H1 (cell line): Measurements from ENCODE around the gene RNF123. TPM values are rescaled to one million over a fixed set of nuclear protein-coding genes. Genes with fewer than 3 reads are reported as not detected.
"Not testable (repeated sequence)": the region's sequence is repeated elsewhere in the genome, so short reads cannot be mapped to it uniquely, and the experiment has no call there.

Experiments
- CTCF ChIA-PET: fragments of 300-600 bp; sonication (Branson Sonifier 250); formaldehyde crosslinking; loops from one replicate; lab custom pipeline; 2021; ENCODE audit not compliant: partially characterized antibody; lab: Charles Lee
- POLR2A ChIA-PET: fragments of 300-600 bp; sonication (Branson Sonifier 250); formaldehyde crosslinking; loops from one replicate; lab custom pipeline; 2021; ENCODE audit warnings: inconsistent platforms; ENCODE audit not compliant: partially characterized antibody; lab: Charles Lee
- DNase-seq, 2 experiments: peaks; one replicate each; pipeline versions ENCODE4 v3.0.0 to v3.0.0-alpha.2; 2010 to 2022; ENCODE audit warnings: low spot score in 2 of 2, low read depth in 1 of 2, mixed read lengths in 1 of 2
- FAIRE-seq: peaks from 2 replicates; lab custom pipeline; 2011; peaks lifted over from hg19 to GRCh38; lab: Jason Lieb, UNC
- H2AFZ ChIP-seq: 2 replicates; pipeline ENCODE4 v1.8.1; 2012; ENCODE audit warnings: low read length, inconsistent platforms
- H2AK5ac ChIP-seq: 2 replicates; pipeline ENCODE4 v1.6.1; 2013; ENCODE audit warnings: low read depth, low read length
- H2BK120ac ChIP-seq: replicated peaks from 2 replicates; pipeline ENCODE3; 2013; ENCODE audit warnings: low read depth, low read length, inconsistent platforms
- H2BK12ac ChIP-seq: 2 replicates; pipeline ENCODE4 v1.6.1; 2013; ENCODE audit warnings: low read depth, low read length
- H2BK15ac ChIP-seq: 2 replicates; pipeline ENCODE4 v1.6.1; 2013; ENCODE audit warnings: low read length
- H2BK20ac ChIP-seq: 2 replicates; pipeline ENCODE4 v1.6.1; 2013; ENCODE audit warnings: low read length
- H2BK5ac ChIP-seq: 2 replicates; pipeline ENCODE4 v1.6.1; 2013; ENCODE audit warnings: low read depth, low read length
- H3K14ac ChIP-seq: 2 replicates; pipeline ENCODE4 v1.6.1; 2013; ENCODE audit warnings: inconsistent platforms; ENCODE audit not compliant: insufficient read length
- H3K18ac ChIP-seq: 2 replicates; pipeline ENCODE4 v1.6.1; 2013; ENCODE audit warnings: low read length; ENCODE audit errors: extremely low read depth
- H3K23ac ChIP-seq: 2 replicates; pipeline ENCODE4 v1.6.1; 2013; ENCODE audit warnings: inconsistent platforms; ENCODE audit not compliant: insufficient read length
- H3K23me2 ChIP-seq: 2 replicates; pipeline ENCODE4 v1.6.1; 2013; ENCODE audit warnings: low read depth, low read length
- H3K27ac ChIP-seq: 2 replicates; pipeline ENCODE4 v1.6.1; 2011; ENCODE audit warnings: low read depth, low read length, inconsistent platforms
- H3K27me3 ChIP-seq, 4 experiments: replicated peaks in 1 of 4; 1 replicate in 1 of 4; 2 replicates in 3 of 4; pipeline versions ENCODE4 v1.6.1 to v1.8.1; 2011 to 2013; ENCODE audit warnings: low read length in 3 of 4, mild to moderate bottlenecking in 3 of 4, inconsistent platforms in 2 of 4, mixed read lengths in 2 of 4, moderate library complexity in 1 of 4; ENCODE audit not compliant: control insufficient read depth in 3 of 4, insufficient read depth in 3 of 4; ENCODE audit errors: extremely low read depth in 1 of 4
- H3K36me3 ChIP-seq, 4 experiments: 2 replicates each; pipeline versions ENCODE4 v1.6.1 to v1.8.1; 2011 to 2013; ENCODE audit warnings: mild to moderate bottlenecking in 4 of 4, low read length in 3 of 4, moderate library complexity in 2 of 4, control low read depth in 1 of 4, inconsistent platforms in 1 of 4; ENCODE audit not compliant: insufficient read depth in 4 of 4, control insufficient read depth in 2 of 4
- H3K4ac ChIP-seq: replicated peaks from 2 replicates; pipeline ENCODE3; 2013; ENCODE audit warnings: low read length, low read depth, mixed read lengths, inconsistent platforms; ENCODE audit not compliant: insufficient read length
- H3K4me1 ChIP-seq, 4 experiments: replicated peaks in 1 of 4; 1 replicate in 1 of 4; 2 replicates in 3 of 4; pipeline versions ENCODE4 v1.6.1 to v1.8.1; 2011 to 2013; ENCODE audit warnings: low read length in 3 of 4, inconsistent platforms in 2 of 4, mixed read lengths in 1 of 4; ENCODE audit not compliant: insufficient read depth in 4 of 4, control insufficient read depth in 3 of 4
- H3K4me2 ChIP-seq, 2 experiments: 2 replicates each; pipeline versions ENCODE4 v1.6.1 to v1.8.1; 2011 to 2013; ENCODE audit warnings: low read depth in 2 of 2, low read length in 2 of 2, control low read depth in 1 of 2, inconsistent platforms in 1 of 2, mild to moderate bottlenecking in 1 of 2; ENCODE audit not compliant: insufficient read depth in 1 of 2
- H3K4me3 ChIP-seq, 4 experiments: fragments of 200-600, 300-600 bp in 1 of 4; sonication (generic), shearing (Covaris generic), sonication (Bioruptor Twin) in 1 of 4; 2 replicates each; pipeline versions ENCODE4 v1.5.1 to v1.8.1; 2011 to 2016; ENCODE audit warnings: low read length in 4 of 4, low read depth in 3 of 4, control low read depth in 2 of 4, inconsistent platforms in 2 of 4, mild to moderate bottlenecking in 2 of 4, mixed read lengths in 1 of 4, moderate library complexity in 1 of 4; ENCODE audit not compliant: insufficient read depth in 2 of 4; ENCODE audit errors: extremely low read depth in 1 of 4
- H3K56ac ChIP-seq: replicated peaks from 2 replicates; pipeline ENCODE3; 2013; ENCODE audit warnings: low read depth, mild to moderate bottlenecking, mixed read lengths, low read length, inconsistent platforms; ENCODE audit not compliant: insufficient read length
- H3K79me1 ChIP-seq: 2 replicates; pipeline ENCODE4 v1.6.1; 2013; ENCODE audit warnings: low read depth, low read length, control low read depth
- H3K79me2 ChIP-seq, 2 experiments: 2 replicates each; pipeline versions ENCODE4 v1.6.1 to v1.8.1; 2012 to 2013; ENCODE audit warnings: low read length in 2 of 2, mild to moderate bottlenecking in 2 of 2, inconsistent platforms in 1 of 2; ENCODE audit not compliant: insufficient read depth in 2 of 2, control insufficient read depth in 1 of 2
- H3K9ac ChIP-seq, 4 experiments: replicated peaks in 1 of 4; 1 replicate in 1 of 4; 2 replicates in 3 of 4; pipeline versions ENCODE4 v1.6.1 to v1.8.1; 2011 to 2013; ENCODE audit warnings: low read depth in 3 of 4, low read length in 3 of 4, control low read depth in 2 of 4, mild to moderate bottlenecking in 2 of 4, moderate library complexity in 2 of 4, inconsistent platforms in 1 of 4; ENCODE audit errors: extremely low read depth in 1 of 4
- H3K9me3 ChIP-seq, 2 experiments: 2 replicates each; pipeline versions ENCODE4 v1.6.1 to v1.8.1; 2012 to 2013; ENCODE audit warnings: mild to moderate bottlenecking in 2 of 2, moderate library complexity in 2 of 2, control low read depth in 1 of 2, inconsistent platforms in 1 of 2, low read depth in 1 of 2, low read length in 1 of 2, mixed read lengths in 1 of 2; ENCODE audit not compliant: insufficient read depth in 2 of 2
- H4K20me1 ChIP-seq, 2 experiments: replicated peaks in 1 of 2; 2 replicates each; pipeline versions ENCODE3 to v1.8.1; 2011 to 2013; ENCODE audit warnings: inconsistent platforms in 2 of 2, low read length in 2 of 2, mild to moderate bottlenecking in 1 of 2; ENCODE audit not compliant: insufficient read depth in 2 of 2, control insufficient read depth in 1 of 2
- H4K5ac ChIP-seq: 2 replicates; pipeline ENCODE4 v1.6.1; 2013; ENCODE audit warnings: low read length, low read depth, mixed read lengths, inconsistent platforms; ENCODE audit not compliant: insufficient read length
- H4K8ac ChIP-seq: 2 replicates; pipeline ENCODE4 v1.8.0; 2013; ENCODE audit warnings: mild to moderate bottlenecking, moderate library complexity, low read length, inconsistent platforms; ENCODE audit not compliant: insufficient read depth; ENCODE audit errors: extremely low read depth
- H4K91ac ChIP-seq: replicated peaks from 2 replicates; pipeline ENCODE3; 2013; ENCODE audit warnings: low read length, mixed read lengths, inconsistent platforms; ENCODE audit not compliant: insufficient read length
- EGR1 ChIP-seq: IDR thresholded peaks from 2 replicates; pipeline ENCODE4 v1.6.1; 2011; ENCODE audit warnings: low read depth, low read length, borderline replicate concordance
- KDM4A ChIP-seq: IDR thresholded peaks from one replicate; pipeline ENCODE4 v1.7.1; 2012; ENCODE audit warnings: low read depth, mild to moderate bottlenecking, moderate library complexity, low read length, inconsistent platforms; ENCODE audit not compliant: severe bottlenecking
- PHF8 ChIP-seq: fragments of 200-600 bp; sonication (generic); conservative IDR thresholded peaks from 2 replicates; pipeline ENCODE4 v1.7.1; 2012; ENCODE audit warnings: low read depth, mild to moderate bottlenecking, inconsistent platforms, low read length, moderate library complexity
- TAF1 ChIP-seq: IDR thresholded peaks from 2 replicates; pipeline ENCODE4 v1.6.1; 2011; ENCODE audit warnings: mild to moderate bottlenecking, low read depth, low read length
- whole genome bisulfite sequencing, 2 experiments: shearing (Covaris generic) in 1 of 2; methylation state at CpG; one replicate each; pipeline versions ENCODE4 v1.1.6 to v1.1.7; 2013 to 2015; ENCODE audit warnings: low lambda C conversion rate in 2 of 2, mixed read lengths in 2 of 2, inconsistent platforms in 1 of 2, low coverage in 1 of 2, missing lambda C conversion rate in 1 of 2; ENCODE audit not compliant: insufficient replicate concordance in 2 of 2, insufficient coverage in 1 of 2, insufficient read length in 1 of 2; ENCODE audit errors: extremely low coverage in 1 of 2, missing lambda C conversion rate in 1 of 2; 5-methylcytosine and 5-hydroxymethylcytosine counted together
- polyA plus RNA-seq, 7 experiments: library from polyadenylated mRNA; depleted of rRNA in 3 of 7; stranded (reverse) in 5 of 7; unstranded in 2 of 7; fragments of >200 nt in 5 of 7; fragments of 200-250 nt in 2 of 7; gene quantifications; 1 replicate in 5 of 7; 2 replicates in 1 of 7; 4 replicates in 1 of 7; pipeline versions ENCODE4 v1.2.1 to v1.2.3, GENCODE V29; 2011 to 2013; ENCODE audit warnings: missing spikeins in 2 of 7, mixed read lengths in 2 of 7
- total RNA-seq: library from RNA; stranded (reverse); fragmentation: NEBNext Ultra II Directional; extraction: Animal tissue kit (Norgen Biotek cat#: 25700); gene quantifications from 2 replicates; pipeline ENCODE4 v1.2.1, GENCODE V29; 2021

The RNF123 gene
- total and polyA plus RNA-seq, 2 of the 8 experiments (the other 6 are each of a cell fraction or from before 2014, with no cell fraction given), result 30.5 to 57.7 TPM

DNA sequence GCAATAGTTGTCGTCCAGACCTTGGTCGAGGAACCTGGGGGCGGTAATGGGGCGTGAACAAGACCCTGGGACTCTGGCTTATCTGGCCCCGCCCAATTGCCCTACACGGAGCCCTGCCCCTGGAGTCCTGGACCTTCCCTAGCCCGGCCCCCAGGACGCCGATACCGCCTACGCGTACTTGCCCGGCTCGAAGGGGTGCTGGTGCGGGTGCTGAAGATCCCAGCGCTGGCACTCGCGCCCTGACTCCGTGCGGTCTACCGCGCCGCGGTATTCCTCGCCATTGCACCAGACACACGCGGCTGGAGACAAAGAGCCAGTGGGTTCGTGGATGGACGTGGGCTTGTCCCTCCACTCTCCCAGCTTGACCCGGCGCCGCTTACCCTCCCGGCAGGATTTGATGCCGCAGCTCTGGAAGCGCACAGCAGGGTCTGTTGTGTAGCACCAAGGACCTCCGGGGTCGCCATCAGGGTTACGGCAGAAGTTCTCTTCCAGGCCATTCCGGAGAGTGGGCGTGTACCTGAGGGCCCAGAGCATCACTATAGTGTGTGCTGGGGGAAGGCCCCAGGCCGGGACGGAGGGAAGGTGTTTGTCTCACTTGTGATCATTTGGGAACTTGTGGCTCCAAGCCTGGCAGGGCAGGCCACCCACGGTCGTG is 2.5 kb upstream of the RNF123 start:
- CTCF ChIA-PET, result not testable (repeated sequence)
- peak overlapping the region in 3 of 4 experiments; percentile 20 to 69 (median 47); a peak in 6 of 7 replicates for H3K9ac ChIP-seq

More for the DNA sequence above, 2.5 kb upstream of the RNF123 start:
- TF ChIP-seq EGR1 (0 out of 2 replicates have a peak, but pooled peaks have one; percentile 40), TAF1 (peak; percentile 14; the same call in 1 of the 2 replicates), KDM4A (peak; percentile 31), PHF8 (0 out of 2 replicates have a peak, but pooled peaks have one; percentile 19)
- not testable (repeated sequence) for H3K23ac ChIP-seq, H2BK120ac ChIP-seq, H2BK5ac ChIP-seq, H3K27me3 ChIP-seq, H3K79me1 ChIP-seq, H3K4ac ChIP-seq, H2AFZ ChIP-seq, H2BK15ac ChIP-seq, H4K91ac ChIP-seq, H3K4me1 ChIP-seq, H3K79me2 ChIP-seq, H3K56ac ChIP-seq, H4K20me1 ChIP-seq, H3K14ac ChIP-seq, FAIRE-seq, H3K9me3 ChIP-seq, H2AK5ac ChIP-seq, H2BK20ac ChIP-seq
- Histone ChIP-seq H3K4me3 (peak overlapping the region; percentile 49 to 74 (median 52)), H3K27ac (peak overlapping the region; percentile 58; the same call in 1 of the 2 replicates), H3K4me2 (peak overlapping the region; percentile 77 to 99), H2BK12ac (peak overlapping the region; percentile 39; the same call in 1 of the 2 replicates), H4K8ac (peak overlapping the region; percentile 85; the same call in 1 of the 2 replicates), H3K18ac (peak overlapping the region; percentile 83), H4K5ac (peak overlapping the region; percentile 84), H3K36me3 (peaks cover 16 to 21% (median 20%) of the 10 kb centered on the region in 4 experiments), H3K23me2 (peaks cover 14% of the 10 kb centered on the region)
- WGBS, 2 experiments, result 12% methylated on average over 35 of the region's 44 CpGs; no CpG with 5 or more reads in 1 of the 2 experiments
- DNase-seq, result peak; percentile 79 to 91
- POLR2A ChIA-PET, result interaction anchor here (2.6 kb wide), 1 partner anchor 32 kb away, joined by 12 read pairs; the partner anchor contains the start of gene AMIGO3
